Stimulated activated CD8-positive, alpha-beta memory T cell treated with anti-CD3 and anti-CD28 coated beads, Interleukin-12 subunit alpha, Interleukin-12 subunit beta, amount 100 ng/mL, for 24 hours (primary cell): ENCODE data around the gene MYO1A.
"Not testable (repeated sequence)": the region's sequence is repeated elsewhere in the genome, so short reads cannot be mapped to it uniquely, and the experiment has no call there.

Source experiments
- DNase-seq: peaks from one replicate; pipeline ENCODE4 v3.0.0-alpha.2; 2020; ENCODE audit errors: extremely low read depth

The MYO1A gene

GRCh38 chr12:57087010-57087690, 37.2 kb upstream of the MYO1A start:
- DNase-seq: peak; percentile 83

DNA sequence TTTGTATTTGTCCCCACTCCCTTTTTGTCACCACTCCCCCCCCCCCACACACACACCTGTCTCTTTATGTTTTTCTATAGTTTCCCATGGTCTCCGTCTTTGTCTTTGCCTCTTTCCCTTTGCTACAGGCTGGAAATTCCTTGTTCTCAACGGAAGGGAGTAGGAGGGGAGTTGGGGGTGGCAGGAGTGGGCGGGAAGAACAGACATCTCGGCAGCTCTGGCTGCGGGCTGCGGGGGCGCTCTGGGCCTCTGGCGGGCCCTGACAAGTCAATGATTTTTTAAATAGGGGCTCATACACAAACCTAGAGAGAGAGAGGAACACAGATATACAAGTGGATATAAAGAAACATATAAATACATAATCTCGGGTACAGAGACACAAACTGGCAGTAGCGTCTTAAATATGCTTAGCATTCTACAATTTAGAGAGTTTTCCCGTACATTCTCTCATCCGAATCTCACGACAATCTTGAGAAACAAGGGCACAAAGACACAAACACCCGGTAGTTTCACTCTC, 36.6 kb upstream of the MYO1A start:
- no peak for DNase-seq

- DNase-seq: no peak
Observed at GRCh38 chr12:57085999-57086492, 36.1 kb upstream of the MYO1A start.

- no peak for DNase-seq
Observed at GRCh38 chr12:57080855-57081254, 30.9 kb upstream of the MYO1A start.

DNA sequence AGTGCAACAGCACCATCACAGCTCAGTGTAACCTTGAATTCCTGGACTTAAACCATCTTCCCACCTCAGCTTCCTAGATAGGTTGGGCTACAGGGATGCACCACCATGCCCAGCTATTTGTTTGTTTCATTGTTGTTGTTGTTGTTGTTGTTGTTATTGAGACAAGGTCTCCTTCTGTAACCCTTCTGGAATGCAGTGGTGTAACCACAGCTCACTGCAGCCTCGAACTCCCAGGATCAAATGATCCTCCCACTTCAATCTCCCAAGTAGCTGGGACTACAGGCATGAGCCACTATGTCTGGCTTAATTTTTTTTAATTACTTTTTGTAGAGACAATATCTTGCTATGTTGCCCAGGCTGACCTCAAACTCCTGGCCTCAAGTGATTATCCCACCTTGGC, 29.9 kb upstream of the MYO1A start:
- no peak for DNase-seq

DNA sequence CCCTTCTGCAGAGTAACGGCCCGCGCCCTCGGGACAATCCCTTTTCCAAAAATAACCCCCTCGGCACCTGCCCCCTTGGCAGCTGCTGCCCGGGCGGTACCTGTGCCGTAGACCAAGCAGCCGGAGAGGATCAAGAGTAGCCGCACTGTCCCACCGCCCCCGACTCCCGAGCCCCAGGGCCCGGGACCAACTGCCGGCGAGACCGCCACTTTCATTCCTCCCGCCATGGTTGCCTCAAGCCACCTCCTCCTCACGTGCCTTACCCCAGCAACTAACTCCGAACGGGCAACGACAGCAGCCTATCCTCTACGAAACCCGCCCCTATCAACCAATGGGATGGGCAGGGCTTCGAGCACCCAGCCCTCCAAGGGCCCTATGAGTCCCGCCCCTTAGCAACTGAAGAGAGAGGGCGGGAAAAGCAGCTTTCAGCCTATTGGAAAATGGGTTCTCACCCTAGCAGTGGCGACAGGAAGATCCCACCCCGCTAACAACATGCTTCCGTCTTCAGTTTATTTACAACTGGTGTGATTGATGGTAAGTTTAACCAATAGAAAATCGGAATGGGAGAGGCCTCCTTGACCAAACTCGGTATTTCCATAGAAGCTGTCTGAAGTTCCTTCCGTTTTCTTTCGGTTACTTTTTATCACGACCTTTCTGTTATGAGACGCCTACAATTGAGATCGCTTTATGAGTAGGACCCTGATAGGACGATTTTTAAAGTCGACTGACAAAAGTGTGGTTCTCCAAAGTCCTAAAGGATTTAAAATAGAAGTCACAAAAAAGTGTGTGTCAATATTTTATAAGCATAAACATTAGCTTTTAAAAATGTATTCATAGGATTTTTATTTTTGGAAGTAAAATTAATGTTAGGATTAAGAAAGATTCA, 28.8 kb upstream of the MYO1A start, which contains the start of gene NEMP1:
NEMP1 (minus strand) TSS at position 273 of the 886 bp plus-strand sequence; CDS start at position 227, 46 bp downstream.
- peak; percentile 86 for DNase-seq

- not testable (repeated sequence) for DNase-seq
Observed at GRCh38 chr12:57073566-57074450, 23.9 kb upstream of the MYO1A start.

DNA sequence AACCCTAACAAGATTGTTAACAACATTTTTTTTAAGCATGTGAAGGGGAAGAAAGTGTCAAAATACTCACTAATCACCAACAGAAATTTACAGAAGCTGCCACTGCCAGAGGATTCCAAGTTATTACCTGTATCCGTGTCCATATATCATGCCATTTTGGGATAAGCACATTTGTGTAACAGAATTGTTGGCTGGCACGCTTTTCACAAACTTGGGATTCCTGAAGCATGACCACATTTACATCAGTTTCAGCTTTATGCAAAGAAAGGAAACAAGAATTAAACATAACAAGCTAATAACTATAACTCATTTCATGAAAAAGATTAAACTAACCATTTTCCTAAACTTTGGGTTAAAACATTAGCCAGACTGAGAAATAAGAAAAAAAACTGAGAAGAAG, 22.7 kb upstream of the MYO1A start:
- DNase-seq: no peak

- no peak for DNase-seq
Observed at GRCh38 chr12:57069523-57069922, 19.6 kb upstream of the MYO1A start.

- DNase-seq: no peak
Observed at GRCh38 chr12:57066245-57066644, 16.3 kb upstream of the MYO1A start.

DNA sequence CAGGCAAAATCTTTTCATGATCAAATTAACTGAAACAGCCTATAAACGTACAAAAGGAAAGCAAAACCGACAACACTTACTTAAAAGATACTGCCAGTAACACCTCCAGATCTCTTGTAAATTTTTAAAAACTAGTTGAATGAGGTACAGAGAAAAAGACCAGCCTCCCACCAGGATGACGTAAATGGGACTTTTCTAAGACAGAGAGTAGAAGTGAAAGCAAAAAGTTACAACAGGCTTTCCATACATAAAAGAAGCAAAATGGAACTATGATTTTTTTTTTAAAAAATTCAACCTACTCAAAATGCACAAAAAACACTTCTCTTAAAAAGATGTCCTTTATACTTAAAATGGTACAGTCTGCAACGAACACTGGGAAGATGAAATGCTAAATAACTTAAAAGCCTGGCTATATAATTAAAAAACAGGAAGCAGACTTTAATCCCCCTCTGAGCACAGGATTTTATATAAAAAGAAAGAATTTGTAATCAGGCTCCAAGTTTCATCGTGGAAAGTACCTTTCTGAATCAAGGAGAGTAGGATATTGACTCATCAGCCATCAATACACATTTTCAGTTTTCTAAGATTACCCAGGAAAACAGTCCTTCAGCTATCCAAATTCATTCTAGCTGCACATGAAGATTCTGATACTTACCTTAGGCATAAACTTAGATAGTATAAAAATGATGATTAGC, 14.2 kb upstream of the MYO1A start:
- no peak for DNase-seq

GRCh38 chr12:57058454-57058853, 8.5 kb upstream of the MYO1A start:
- no peak for DNase-seq

DNA sequence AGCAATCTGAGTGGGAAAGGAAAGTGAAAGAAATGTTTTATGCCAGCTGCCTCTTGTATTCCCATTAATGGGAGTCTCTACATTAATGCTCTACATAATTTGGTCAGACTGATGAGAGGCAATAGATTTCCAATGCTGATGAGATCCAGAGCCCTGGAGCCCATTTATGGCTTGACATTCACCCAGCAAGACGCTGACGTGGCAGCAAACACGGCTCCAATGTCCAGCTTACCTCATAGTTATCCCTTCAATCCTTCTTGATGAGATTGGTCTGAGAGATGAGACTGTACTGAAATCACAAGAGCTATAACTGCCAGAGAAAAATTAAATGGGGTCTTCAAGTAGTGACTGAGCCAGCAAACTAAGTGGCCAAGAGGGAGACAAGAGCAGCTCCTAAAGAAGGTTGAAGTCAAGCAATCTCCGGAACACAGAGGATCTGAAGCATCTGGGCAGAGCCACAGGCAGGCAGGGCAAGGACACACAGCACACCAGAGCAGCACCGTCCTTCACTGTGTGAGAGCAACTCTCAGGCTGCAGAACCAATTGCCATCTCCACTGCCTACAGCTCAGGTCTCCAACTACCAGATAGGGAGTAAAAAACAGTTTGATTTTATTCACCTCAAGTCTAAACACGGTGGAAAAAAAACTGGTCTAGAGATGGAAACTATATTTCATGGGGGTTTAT, 7.3 kb upstream of the MYO1A start:
- DNase-seq: no peak

DNA sequence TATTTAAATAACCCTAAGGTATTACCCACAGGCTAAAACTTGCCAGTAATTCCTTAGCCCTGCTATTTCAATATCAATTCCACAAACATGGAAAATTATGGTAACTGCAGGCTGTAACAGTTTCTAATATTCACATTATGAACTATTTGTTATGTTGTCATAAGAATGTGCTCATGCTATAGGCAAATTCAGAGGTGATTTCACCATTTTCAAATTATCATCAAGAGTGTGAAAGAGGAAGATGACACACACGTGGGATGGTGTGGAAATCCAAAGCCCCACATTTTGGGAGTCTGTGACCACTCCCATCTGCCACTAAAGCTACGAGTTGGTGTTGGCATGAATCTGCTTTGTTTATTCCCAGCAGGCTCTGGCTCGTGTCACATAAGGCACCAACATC, 5.9 kb upstream of the MYO1A start:
- DNase-seq: no peak

DNA sequence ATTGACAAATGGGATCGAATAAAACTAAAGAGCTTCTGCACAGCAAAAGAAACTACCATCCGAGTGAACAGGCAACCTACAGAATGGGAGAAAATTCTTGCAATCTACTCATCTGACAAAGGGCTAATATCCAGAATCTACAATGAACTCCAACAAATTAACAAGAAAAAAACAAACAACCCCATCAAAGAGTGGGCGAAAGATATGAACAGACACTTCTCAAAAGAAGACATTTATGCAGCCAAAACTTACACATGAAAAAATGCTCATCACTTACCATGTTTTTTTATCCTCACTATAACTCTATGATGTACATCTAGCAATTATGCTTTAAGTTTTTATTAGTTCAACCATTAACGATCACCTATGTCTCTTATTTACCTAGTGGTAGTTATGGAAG, 4.0 kb upstream of the MYO1A start:
- not testable (repeated sequence) for DNase-seq

DNA sequence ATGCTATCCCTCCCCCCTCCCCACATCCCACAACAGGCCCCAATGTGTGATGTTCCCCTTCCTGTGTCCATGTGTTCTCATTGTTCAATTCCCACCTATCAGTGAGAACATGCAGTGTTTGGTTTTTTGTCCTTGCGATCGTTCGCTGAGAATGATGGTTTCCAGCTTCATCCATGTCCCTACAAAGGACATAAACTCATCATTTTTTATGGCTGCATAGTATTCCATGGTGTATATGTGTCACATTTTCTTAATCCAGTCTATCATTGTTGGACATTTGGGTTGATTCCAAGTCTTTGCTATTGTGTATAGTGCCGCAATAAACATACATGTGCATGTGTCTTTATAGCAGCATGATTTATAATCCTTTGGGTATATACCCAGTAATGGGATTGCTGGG, 3.2 kb upstream of the MYO1A start:
- DNase-seq: not testable (repeated sequence)

- no peak for DNase-seq
Observed at GRCh38 chr12:57051011-57051410, 1.1 kb upstream of the MYO1A start.

DNA sequence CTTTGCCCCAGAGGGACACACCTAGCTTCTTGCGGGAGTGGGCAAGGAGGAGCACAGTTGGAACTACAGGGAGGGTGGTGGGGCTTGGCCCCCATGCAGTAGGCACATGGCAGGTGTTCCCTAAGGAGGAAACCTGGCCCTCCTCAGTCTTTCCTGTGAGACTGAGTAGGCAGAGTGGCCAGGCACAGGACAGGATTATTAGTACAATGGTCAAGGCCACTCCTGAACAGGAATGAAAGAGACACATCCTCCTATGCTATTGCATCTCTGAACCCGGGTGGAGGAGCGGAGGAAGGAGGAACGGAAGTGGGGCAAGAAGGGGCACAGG, 846 bp downstream of the MYO1A start:
- DNase-seq: no peak

GRCh38 chr12:57048423-57049118, 1.4 kb downstream of the MYO1A start:
- no peak for DNase-seq

DNA sequence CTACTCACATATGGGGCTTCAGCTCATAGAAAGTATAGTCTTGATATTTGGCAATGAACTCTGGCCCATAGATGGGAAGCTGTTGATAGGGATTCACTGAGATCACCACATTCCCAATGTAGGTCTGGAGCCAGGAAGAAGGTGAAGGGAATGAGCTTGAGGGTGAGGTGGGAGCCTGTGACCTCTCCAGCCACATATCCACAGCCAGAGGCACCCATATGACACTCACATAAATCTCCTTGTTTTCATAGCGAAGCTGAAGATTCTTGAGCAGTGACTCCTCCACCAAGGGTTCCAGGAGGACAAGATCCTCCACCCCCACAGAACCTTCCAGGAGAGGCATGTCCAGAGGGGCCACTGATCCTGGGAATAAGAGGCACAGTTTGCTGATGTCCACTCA, 1.9 kb downstream of the MYO1A start:
- DNase-seq: no peak
